Fibroblast of skin of scalp (primary cell): ENCODE measurements around the gene COBL.

Experiments used
- DNase-seq: peaks from one replicate; pipeline ENCODE4 v3.0.0-alpha.2; 2013

The COBL gene

GRCh38 chr7:51140199-51141164 is 176.1 kb downstream of the COBL start:
- no peak for DNase-seq

- DNase-seq: no peak
Measured at GRCh38 chr7:51139796-51140195, 176.8 kb downstream of the COBL start.

- no peak for DNase-seq
Measured at GRCh38 chr7:51138123-51139085, 178.2 kb downstream of the COBL start.

- DNase-seq: peak; percentile 38
Measured at GRCh38 chr7:51135576-51135975, 181.0 kb downstream of the COBL start.

GRCh38 chr7:51134013-51134441 is 182.6 kb downstream of the COBL start:
- DNase-seq: peak; percentile 49

- no peak for DNase-seq
Measured at GRCh38 chr7:51132661-51133060, 183.9 kb downstream of the COBL start.

GRCh38 chr7:51129527-51130472 is 186.8 kb downstream of the COBL start:
- no peak for DNase-seq

GRCh38 chr7:51128545-51129435 is 187.8 kb downstream of the COBL start:
- DNase-seq: no peak

GRCh38 chr7:51127618-51127904 is 189.0 kb downstream of the COBL start:
- no peak for DNase-seq

DNA sequence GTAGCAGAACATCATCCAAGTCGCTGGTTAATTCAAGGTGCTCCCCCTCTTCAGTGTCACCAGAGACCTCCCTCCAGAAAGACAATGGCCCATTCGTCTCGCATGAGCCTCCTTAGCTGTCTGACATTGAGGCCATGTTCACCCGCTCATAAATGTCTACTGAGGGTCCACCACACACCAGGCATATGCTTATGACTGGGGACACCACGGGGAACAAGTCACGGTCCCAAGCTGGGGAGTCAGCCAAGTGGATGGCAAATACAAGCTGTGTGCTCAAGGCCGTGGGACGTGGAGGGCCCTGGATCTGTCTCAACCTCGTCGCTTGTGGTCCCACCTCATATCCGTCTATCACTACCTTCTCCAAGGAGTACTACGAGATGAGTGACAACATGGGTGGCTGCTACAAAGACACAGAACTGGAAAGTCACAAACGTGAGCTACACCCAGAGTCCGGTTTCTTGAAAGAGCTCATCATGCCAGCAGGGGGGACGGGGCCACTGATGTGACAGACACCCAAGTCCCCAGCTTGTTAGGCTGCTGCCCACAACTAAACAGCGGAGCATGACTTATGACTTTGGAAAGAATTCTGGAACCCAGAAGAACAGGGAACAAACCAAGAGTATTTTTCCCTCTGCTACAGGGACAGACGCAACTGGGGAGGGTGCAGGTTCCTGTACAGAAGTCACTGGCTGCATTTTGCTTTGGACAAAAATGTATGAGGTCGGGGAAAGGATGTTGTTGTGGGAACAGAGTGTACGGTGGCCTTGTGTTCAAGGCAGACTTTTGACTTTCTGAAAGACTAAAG is 189.6 kb downstream of the COBL start:
- no peak for DNase-seq

GRCh38 chr7:51126324-51126723 is 190.3 kb downstream of the COBL start:
- DNase-seq: no peak

DNA sequence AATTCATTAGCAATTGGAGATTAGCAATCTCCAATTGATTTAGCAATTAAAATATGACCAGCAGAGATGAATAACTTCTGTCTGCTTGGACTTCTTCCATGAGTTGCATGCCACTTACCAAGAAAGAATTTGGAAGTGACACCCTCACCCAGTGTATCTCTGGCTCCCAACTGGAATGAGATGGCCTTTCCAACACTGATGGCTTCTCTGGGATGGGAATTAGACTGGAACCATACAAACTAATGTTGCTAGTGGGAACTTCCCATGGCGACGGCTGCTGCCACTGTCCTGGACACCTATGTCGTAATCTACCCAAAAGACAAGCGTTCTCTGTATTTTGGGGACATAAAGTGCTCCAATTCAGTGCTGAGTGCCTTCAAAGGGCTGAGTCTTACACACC is 192.3 kb downstream of the COBL start:
- DNase-seq: no peak

DNA sequence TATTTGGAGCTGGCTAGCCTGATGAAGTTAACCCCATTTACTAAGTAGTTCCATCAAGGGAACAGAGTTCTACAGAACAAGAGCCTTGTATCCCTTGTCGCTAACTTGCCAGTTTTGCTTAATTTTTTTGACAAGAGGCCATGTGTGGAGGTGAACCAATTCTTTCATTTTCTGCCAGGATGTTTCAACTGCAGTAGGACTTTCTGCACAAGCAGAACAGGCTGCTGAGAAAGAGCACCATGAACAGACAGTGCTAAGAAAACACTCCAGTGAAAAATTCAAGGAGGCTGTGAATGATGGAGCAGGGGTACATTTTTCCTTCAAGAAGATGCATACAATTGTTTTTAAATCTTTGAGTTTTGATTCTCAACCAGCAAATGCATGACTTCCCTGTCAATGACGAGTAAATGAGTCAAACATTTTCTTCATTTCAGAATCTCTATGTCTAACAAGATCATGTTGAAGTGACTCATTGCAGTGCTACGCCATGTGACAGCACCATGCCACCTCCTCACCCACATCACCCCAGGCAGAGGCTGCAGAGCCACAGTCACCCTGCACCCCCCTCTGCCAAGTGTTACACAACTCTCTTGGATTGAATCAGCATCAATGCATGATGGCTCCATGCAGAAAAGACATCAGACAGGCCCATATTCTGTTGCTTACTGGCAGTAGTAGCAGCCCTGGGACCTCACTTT is 193.1 kb downstream of the COBL start:
- peak; percentile 97 for DNase-seq

DNA sequence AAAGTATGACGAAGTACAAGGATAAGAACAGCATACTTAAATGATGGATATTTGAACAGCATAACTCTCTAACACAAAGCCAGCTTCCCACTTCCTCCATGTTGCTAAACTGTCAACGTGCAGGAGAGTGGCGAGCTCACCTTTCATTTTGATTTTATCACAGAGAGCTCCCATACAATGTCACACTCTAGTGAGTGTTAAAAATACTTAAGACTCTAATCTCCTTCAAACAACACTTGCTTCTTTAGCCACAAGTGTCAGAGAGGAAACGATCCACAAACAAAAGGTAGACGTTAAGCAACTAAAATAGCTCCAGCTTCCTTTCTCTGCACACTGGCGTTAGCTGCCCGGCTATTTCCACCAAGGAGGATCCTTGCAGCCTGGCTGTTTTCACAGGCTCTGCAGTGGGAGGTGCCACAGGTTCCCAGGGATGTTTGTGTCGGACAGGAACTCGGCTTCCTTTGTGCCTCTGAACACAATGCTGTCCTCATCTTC is 194.6 kb downstream of the COBL start:
- DNase-seq: no peak

DNA sequence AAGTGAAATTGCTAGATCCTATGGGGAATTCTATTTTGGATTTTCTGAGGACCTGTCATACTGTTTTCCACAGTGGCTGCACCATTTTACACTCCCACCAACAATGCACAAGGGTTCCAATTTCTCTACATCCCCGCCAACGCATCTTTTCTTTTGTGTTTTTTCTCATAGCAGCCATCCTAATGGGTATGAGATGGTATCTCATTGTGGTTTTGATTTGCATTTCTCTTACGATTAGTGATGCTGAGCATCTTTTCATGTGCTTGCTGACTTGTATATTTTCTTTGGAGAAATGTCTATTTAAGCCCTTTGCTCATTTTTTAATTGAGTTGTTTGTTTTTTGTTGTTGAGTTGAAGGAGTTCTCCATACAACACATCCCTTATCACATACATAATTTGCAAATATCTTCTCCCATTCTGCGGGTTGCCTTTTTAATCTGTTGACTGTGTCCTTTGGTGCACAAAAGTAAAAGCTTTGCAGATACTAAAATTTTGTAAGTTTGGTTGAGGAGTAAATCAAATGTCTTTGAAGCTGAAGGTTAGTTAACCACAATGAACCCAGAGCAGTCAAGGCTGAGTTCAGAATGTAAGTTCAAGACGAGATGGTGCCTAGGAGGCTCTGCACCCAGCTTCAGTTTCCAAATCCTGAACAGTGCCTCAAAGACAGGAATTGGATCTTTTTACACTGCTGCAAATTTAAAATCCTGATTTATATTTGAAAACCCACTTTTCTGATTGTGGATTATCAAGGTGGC is 195.4 kb downstream of the COBL start:
- no peak for DNase-seq

DNA sequence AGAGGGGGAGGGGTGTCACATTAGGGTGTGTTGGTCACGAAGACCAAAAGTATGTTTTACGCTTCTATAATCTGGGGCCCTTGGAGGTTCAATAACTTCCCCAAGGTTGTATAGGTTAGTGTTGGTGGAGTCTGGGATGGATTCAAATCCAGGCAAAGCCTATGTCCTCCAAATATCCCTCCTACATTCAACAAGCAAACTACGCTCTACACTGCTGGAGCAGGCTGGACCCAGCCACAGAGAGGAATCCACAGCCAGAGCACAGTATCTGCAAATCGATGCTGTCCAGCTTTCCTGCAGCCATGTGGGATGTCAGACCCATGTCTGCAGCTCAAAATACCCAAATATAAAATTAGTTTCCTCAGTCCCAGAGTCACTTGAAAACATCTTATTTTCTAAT is 198.0 kb downstream of the COBL start:
- DNase-seq: no peak

- DNase-seq: no peak
Measured at GRCh38 chr7:51114501-51114900, 202.1 kb downstream of the COBL start.

DNA sequence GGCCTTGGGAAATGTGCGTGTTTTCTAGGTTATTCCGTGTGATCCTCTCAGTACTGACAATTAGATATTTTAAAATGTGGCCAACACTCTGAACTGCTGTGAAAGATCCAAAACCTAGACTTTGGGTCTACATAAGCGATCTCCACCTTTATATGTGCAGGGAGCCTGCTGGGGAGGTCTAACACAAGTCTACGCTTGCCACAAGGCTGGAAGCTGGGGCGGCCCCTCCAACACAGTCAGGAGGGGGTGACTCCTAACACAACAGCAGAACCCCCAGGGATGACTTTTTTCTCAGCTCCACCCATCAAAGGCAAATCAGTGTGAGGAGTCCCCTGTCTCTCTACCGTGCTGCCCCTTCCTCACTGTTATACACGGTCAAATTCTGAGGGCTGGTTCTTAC is 202.6 kb downstream of the COBL start:
- DNase-seq: no peak

DNA sequence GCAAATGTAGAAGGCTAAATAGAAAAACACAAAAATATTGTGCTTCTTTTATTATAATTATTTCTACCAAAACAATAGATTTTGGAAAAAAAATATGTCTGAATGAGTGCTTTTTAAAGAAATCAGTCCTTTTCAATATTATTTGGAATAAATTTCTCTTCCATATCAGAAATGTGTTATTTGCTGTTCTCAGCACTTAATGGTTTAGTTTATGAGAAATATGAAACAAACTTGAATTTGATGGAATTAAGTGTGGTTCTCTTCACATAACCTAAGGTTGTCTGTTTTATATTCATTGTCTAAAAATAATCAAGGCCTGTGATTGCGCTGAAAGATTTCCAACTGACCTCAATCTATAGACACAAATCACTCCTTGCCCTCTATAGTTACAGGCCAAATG is 203.0 kb downstream of the COBL start:
- DNase-seq: no peak
